ENCODE results near the gene UBTD2.
"Not testable (repeated sequence)": the region's sequence is repeated elsewhere in the genome, so short reads cannot be mapped to it uniquely, and the experiment has no call there.

UBTD2 gene

DNA sequence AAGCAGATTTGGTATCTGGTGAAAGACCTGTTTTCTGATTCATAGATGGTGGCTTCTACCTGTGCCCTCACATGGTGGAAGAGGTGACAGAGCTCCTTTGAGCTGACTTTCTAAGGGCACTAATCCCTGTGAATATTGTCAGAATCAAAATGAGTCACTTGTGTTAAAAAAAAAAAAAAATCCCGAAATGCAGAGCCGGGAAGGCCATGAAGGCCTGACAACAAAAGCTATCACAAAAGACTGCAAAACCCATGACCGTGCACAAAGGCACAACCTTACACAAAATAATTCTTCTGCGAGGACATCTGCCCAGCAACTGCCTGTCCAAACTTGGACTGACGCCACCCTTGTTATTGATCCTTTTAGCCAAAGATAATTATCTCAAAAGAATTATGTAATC, 19.6 kb upstream of the UBTD2 start:
- DNase-seq: no peak
- no peak overlapping the region for H3K27ac Mint-ChIP-seq
- H3K27me3 Mint-ChIP-seq: no peaks in the 10 kb centered on the region
- H3K4me3 Mint-ChIP-seq: no peak overlapping the region
- no peaks in the 10 kb centered on the region for H3K9me3 Mint-ChIP-seq
- H3K36me3 Mint-ChIP-seq (ENCODE audit: low read depth): no peaks in the 10 kb centered on the region
- H3K4me1 Mint-ChIP-seq (ENCODE audit: low read depth): no peaks in the 10 kb centered on the region

GRCh38 chr5:172302047-172302710, 18.6 kb upstream of the UBTD2 start:
- Mint-ChIP-seq H3K4me1 (ENCODE audit: low read depth) (no peaks in the 10 kb centered on the region), H3K36me3 (ENCODE audit: low read depth) (no peaks in the 10 kb centered on the region), H3K27ac (no peak overlapping the region), H3K4me3 (no peak overlapping the region), H3K27me3 (no peaks in the 10 kb centered on the region), H3K9me3 (no peaks in the 10 kb centered on the region)
- no peak for DNase-seq

DNA sequence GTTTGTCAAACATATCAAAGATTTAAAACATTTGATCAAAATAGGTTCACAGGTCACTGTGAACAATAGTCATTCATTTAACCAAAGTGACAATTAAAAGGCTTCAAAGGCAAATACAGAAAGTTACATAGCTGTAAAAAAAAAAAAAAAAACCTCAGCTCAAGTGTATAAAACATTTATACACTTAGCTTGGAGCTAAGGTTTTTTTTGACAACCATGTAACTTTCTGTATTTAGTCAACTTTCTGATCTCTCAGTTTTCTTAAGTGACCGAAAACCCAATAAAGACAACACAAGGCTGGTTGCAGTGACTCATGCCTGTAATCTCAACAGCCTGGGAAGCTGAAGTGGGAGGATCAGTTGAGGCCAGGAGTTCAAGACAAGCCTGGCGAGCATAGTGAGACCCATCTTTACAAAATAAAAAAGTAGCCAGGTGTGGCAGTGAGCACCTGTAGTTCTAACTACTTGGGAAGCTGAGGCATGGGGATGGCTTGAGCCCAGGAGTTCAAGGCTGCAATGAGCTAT, 16.4 kb upstream of the UBTD2 start:
- H3K27ac Mint-ChIP-seq: no peak overlapping the region
- no peak for DNase-seq
- no peaks in the 10 kb centered on the region for H3K27me3 Mint-ChIP-seq
- no peaks in the 10 kb centered on the region for H3K9me3 Mint-ChIP-seq
- H3K4me3 Mint-ChIP-seq: no peak overlapping the region
- H3K4me1 Mint-ChIP-seq (ENCODE audit: low read depth): no peaks in the 10 kb centered on the region
- H3K36me3 Mint-ChIP-seq (ENCODE audit: low read depth): no peaks in the 10 kb centered on the region

- Mint-ChIP-seq H3K4me3 (no peak overlapping the region), H3K27ac (no peak overlapping the region), H3K27me3 (no peaks in the 10 kb centered on the region), H3K9me3 (no peaks in the 10 kb centered on the region), H3K36me3 (ENCODE audit: low read depth) (no peaks in the 10 kb centered on the region), H3K4me1 (ENCODE audit: low read depth) (peaks cover 2% of the 10 kb centered on the region)
- no peak for DNase-seq
These were observed 11.3 kb upstream of the UBTD2 start for GRCh38 chr5:172294831-172295230.

GRCh38 chr5:172293745-172294342, 10.3 kb upstream of the UBTD2 start:
- Mint-ChIP-seq H3K9me3 (no peaks in the 10 kb centered on the region), H3K36me3 (ENCODE audit: low read depth) (no peaks in the 10 kb centered on the region), H3K27ac (no peak overlapping the region), H3K27me3 (no peaks in the 10 kb centered on the region), H3K4me1 (ENCODE audit: low read depth) (peaks cover 2% of the 10 kb centered on the region), H3K4me3 (no peak overlapping the region)
- DNase-seq: no peak

GRCh38 chr5:172293054-172293744, 9.6 kb upstream of the UBTD2 start:
- H3K27ac Mint-ChIP-seq: no peak overlapping the region
- peaks cover 2% of the 10 kb centered on the region for H3K4me1 Mint-ChIP-seq (ENCODE audit: low read depth)
- no peaks in the 10 kb centered on the region for H3K27me3 Mint-ChIP-seq
- H3K36me3 Mint-ChIP-seq (ENCODE audit: low read depth): no peaks in the 10 kb centered on the region
- no peaks in the 10 kb centered on the region for H3K9me3 Mint-ChIP-seq
- DNase-seq: peak; percentile 63
- H3K4me3 Mint-ChIP-seq: no peak overlapping the region

DNA sequence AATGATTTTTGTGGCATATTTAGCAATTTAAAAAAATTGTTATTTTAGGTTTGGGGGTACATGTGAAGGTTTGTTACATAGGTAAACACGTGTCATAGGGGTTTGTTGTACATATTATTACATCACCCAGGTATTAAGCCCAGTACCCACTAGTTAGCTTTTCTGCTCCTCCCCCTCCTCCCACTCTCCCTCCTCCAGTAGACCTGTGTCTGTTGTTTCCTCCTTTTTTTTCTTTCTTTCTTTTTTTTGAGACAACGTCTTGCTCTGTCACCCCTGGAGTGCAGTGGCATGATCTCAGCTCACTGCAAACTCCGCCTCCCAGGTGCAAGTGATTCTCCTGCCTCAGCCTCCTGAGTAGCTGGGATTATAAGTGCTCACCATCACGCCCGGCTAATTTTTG, 8.3 kb upstream of the UBTD2 start:
- not testable (repeated sequence) for H3K27me3 Mint-ChIP-seq; H3K4me1 Mint-ChIP-seq (ENCODE audit: low read depth); H3K36me3 Mint-ChIP-seq (ENCODE audit: low read depth); H3K27ac Mint-ChIP-seq; H3K9me3 Mint-ChIP-seq; DNase-seq; H3K4me3 Mint-ChIP-seq

- no peak for DNase-seq
These were observed 4.9 kb upstream of the UBTD2 start for GRCh38 chr5:172288465-172288864.

GRCh38 chr5:172287140-172287539, 3.6 kb upstream of the UBTD2 start:
- peaks cover 15% of the 10 kb centered on the region for H3K4me1 Mint-ChIP-seq (ENCODE audit: low read depth)
- not testable (repeated sequence) for H3K4me3 Mint-ChIP-seq; H3K27me3 Mint-ChIP-seq; DNase-seq; H3K36me3 Mint-ChIP-seq (ENCODE audit: low read depth); H3K9me3 Mint-ChIP-seq; H3K27ac Mint-ChIP-seq

More at GRCh38 chr5:172288465-172288864, 4.9 kb upstream of the UBTD2 start:
- Mint-ChIP-seq H3K4me1 (ENCODE audit: low read depth) (peaks cover 10% of the 10 kb centered on the region), H3K4me3 (no peak overlapping the region), H3K27me3 (no peaks in the 10 kb centered on the region), H3K36me3 (ENCODE audit: low read depth) (no peaks in the 10 kb centered on the region), H3K27ac (no peak overlapping the region), H3K9me3 (no peaks in the 10 kb centered on the region)

DNA sequence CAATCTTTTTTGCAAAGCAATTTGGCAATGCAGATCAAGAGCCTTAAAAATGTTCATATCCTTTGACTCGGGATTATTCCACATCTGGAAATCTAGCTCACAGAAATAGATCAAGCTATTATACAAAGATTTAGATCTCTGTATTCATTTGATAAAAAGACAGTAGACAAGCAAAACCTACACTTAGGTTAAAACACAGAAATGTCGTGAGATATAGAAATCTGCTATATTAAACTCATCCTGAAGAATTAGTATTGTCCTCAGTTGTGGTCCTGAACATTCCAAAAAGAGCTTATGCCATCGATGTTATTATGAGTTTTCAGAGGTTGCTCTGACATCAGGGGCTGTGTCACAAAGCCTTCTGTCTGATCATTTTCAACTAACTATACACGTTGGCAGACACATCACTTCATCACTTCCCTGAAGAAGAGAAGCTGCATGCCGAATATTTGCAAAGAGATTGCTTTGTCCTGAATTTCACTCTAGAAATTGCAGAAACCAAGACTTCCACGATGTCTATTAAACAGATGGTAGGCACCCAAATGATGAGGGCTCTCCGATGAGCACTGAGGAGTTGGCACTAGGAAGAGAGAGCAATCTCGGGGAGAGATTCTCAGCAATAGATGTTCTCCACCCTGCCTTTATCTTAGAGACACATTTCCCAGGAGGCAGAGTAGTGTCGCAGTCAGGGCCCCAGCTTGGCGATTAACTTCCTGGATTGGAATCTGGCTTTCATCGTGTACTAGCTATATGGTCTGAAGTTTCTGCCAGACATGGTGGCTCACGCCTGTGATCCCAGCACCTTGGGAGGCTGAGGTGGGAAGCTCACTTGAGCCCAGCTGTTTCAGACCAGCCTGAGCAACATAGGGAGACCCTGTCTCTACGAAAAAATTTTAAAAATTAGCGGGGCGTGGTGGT, 1.9 kb upstream of the UBTD2 start:
- Mint-ChIP-seq H3K4me3 (peak overlapping the region; percentile 81), H3K27ac (no peak overlapping the region), H3K9me3 (no peaks in the 10 kb centered on the region), H3K4me1 (ENCODE audit: low read depth) (peaks cover 28% of the 10 kb centered on the region), H3K27me3 (no peaks in the 10 kb centered on the region), H3K36me3 (ENCODE audit: low read depth) (peaks cover 10% of the 10 kb centered on the region)
- DNase-seq: no peak

- no peak for DNase-seq
These were observed 1.0 kb upstream of the UBTD2 start for GRCh38 chr5:172284611-172284980.

DNA sequence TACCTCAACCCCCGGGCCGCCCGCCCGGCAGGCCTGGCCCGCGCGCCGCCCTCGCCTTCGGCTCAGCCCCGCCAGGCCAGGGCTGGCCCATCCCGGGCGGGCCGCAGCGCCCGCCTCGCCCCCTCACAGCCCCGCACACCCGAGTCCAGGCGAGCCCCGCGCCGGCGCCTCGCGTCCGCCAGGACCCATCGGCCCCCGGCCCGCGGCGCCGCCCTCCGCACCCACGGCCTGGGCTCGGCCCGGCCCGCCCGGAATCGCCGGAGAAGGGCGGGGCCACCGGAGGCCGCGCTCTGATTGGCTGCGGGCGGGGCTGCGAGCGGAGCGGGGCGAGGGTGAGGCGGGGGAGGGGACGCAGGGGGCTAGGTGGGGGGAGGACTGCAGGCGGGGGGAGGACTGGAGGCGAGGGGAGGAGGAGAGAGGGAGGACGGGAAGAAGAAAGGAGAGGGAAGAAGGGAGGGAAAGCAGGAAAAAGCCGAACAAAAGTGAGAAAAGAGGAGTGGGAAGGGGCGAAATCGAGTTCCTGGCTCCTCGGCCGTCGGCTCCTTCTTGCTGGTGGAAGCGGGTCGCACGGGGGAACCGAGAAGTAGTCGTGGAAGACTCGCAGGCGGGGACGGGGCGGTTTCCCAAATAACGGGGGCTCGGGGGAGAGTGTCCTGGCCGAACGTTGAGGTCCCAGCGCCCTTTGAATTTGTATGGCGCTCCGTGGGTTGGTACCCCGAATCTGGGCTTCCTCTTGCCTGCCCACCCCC, 472 bp upstream of the UBTD2 start:
- Mint-ChIP-seq H3K4me1 (ENCODE audit: low read depth) (peaks cover 28% of the 10 kb centered on the region), H3K36me3 (ENCODE audit: low read depth) (peaks cover 11% of the 10 kb centered on the region), H3K27ac (peak overlapping the region; percentile 76), H3K4me3 (peak overlapping the region; percentile 81), H3K27me3 (no peaks in the 10 kb centered on the region), H3K9me3 (no peaks in the 10 kb centered on the region)
- peak; percentile 89 for DNase-seq

More at GRCh38 chr5:172284611-172284980, 1.0 kb upstream of the UBTD2 start:
- Mint-ChIP-seq H3K36me3 (ENCODE audit: low read depth) (peaks cover 10% of the 10 kb centered on the region), H3K27ac (peak overlapping the region; percentile 76), H3K9me3 (no peaks in the 10 kb centered on the region), H3K4me3 (peak overlapping the region; percentile 81), H3K27me3 (no peaks in the 10 kb centered on the region), H3K4me1 (ENCODE audit: low read depth) (peaks cover 28% of the 10 kb centered on the region)

GRCh38 chr5:172282272-172283019, 1.1 kb downstream of the UBTD2 start:
- peak overlapping the region; percentile 89 for H3K4me3 Mint-ChIP-seq
- H3K27me3 Mint-ChIP-seq: no peaks in the 10 kb centered on the region
- peaks cover 35% of the 10 kb centered on the region for H3K4me1 Mint-ChIP-seq (ENCODE audit: low read depth)
- H3K27ac Mint-ChIP-seq: peak overlapping the region; percentile 88
- H3K36me3 Mint-ChIP-seq (ENCODE audit: low read depth): peaks cover 18% of the 10 kb centered on the region
- no peak for DNase-seq
- no peaks in the 10 kb centered on the region for H3K9me3 Mint-ChIP-seq
